Measurements from ENCODE around the gene ADCY5.
"Not testable (repeated sequence)": the region's sequence is repeated elsewhere in the genome, so short reads cannot be mapped to it uniquely, and the experiment has no call there.

The ADCY5 gene

GRCh38 chr3:123239186-123239585 is 209.7 kb downstream of the ADCY5 start:
- DNase-seq: not testable (repeated sequence)

GRCh38 chr3:123236902-123237301 is 212.0 kb downstream of the ADCY5 start:
- no peak for DNase-seq
